Naive thymus-derived CD4-positive, alpha-beta T cell (primary cell): ENCODE data around the gene BICD1. TPM values are rescaled to one million over a fixed set of nuclear protein-coding genes. Genes with fewer than 3 reads are reported as not detected.
"Not testable (repeated sequence)": the region's sequence is repeated elsewhere in the genome, so short reads cannot be mapped to it uniquely, and the experiment has no call there.

Experiments used
- ATAC-seq: fragments of 150-1000 bp; cut with Tn5 transposase; 2 replicates; pipeline ENCODE4 v1.10.0; 2021; ENCODE audit warnings: mild to moderate bottlenecking, moderate library complexity
- CTCF ChIA-PET: fragments of 350-600 bp; sonication (Branson Sonifier 250); formaldehyde crosslinking; loops from one replicate; lab custom pipeline; 2021; ENCODE audit warnings: antibody characterized with exemption; lab: Charles Lee
- POLR2A ChIA-PET: fragments of 350-600 bp; sonication (Branson Sonifier 250); formaldehyde crosslinking; loops from one replicate; lab custom pipeline; 2021; ENCODE audit warnings: antibody characterized with exemption, inconsistent platforms; lab: Charles Lee
- DNase-seq, 9 donors: peaks; one replicate each; pipeline versions ENCODE4 v3.0.0 to v3.0.0-alpha.2; 2020 to 2022; ENCODE audit warnings: mixed read lengths in 1 of 9
- H3K27ac ChIP-seq: one replicate; pipeline ENCODE4 v1.7.0; 2013; ENCODE audit warnings: mild to moderate bottlenecking, low read depth, low read length, moderate library complexity
- H3K27me3 ChIP-seq, 2 donors: one replicate each; pipeline ENCODE4 v1.7.0; 2013; ENCODE audit warnings: low read length in 2 of 2, mild to moderate bottlenecking in 2 of 2, moderate library complexity in 2 of 2; ENCODE audit not compliant: control insufficient read depth in 2 of 2, insufficient read depth in 2 of 2
- H3K36me3 ChIP-seq, 3 experiments: 1 replicate in 2 of 3; 2 replicates in 1 of 3; pipeline ENCODE4 v1.7.0; 2013; ENCODE audit warnings: low read length in 3 of 3, mild to moderate bottlenecking in 3 of 3, moderate library complexity in 1 of 3; ENCODE audit not compliant: insufficient read depth in 3 of 3, control insufficient read depth in 2 of 3
- H3K4me1 ChIP-seq, 2 donors: one replicate each; pipeline ENCODE4 v1.7.0; 2013; ENCODE audit warnings: low read length in 2 of 2, mild to moderate bottlenecking in 2 of 2, moderate library complexity in 1 of 2; ENCODE audit not compliant: control insufficient read depth in 2 of 2, insufficient read depth in 2 of 2
- H3K4me3 ChIP-seq: 2 replicates; pipeline ENCODE4 v1.7.0; 2013; ENCODE audit warnings: mild to moderate bottlenecking, low read length
- H3K9me3 ChIP-seq, 3 experiments: 1 replicate in 2 of 3; 2 replicates in 1 of 3; pipeline ENCODE4 v1.7.0; 2013; ENCODE audit warnings: low read length in 3 of 3; ENCODE audit not compliant: control insufficient read depth in 2 of 3
- H3K27ac Mint-ChIP-seq, 9 donors: one replicate each; pipeline ENCODE4 v1.8.0; 2020 to 2022; ENCODE audit warnings: mixed read lengths in 9 of 9, mild to moderate bottlenecking in 8 of 9, moderate library complexity in 5 of 9, inconsistent platforms in 2 of 9
- H3K27me3 Mint-ChIP-seq, 5 donors: one replicate each; pipeline ENCODE4 v1.8.0; 2021 to 2022; ENCODE audit warnings: mixed read lengths in 5 of 5, mild to moderate bottlenecking in 1 of 5
- H3K36me3 Mint-ChIP-seq, 5 donors: one replicate each; pipeline ENCODE4 v1.8.0; 2020 to 2022; ENCODE audit warnings: mixed read lengths in 5 of 5, mild to moderate bottlenecking in 3 of 5, inconsistent platforms in 1 of 5
- H3K4me1 Mint-ChIP-seq, 7 donors: one replicate each; pipeline ENCODE4 v1.8.0; 2020 to 2022; ENCODE audit warnings: mixed read lengths in 7 of 7, mild to moderate bottlenecking in 3 of 7, inconsistent platforms in 1 of 7
- H3K4me3 Mint-ChIP-seq, 10 donors: one replicate each; pipeline ENCODE4 v1.8.0; 2020 to 2022; ENCODE audit warnings: mild to moderate bottlenecking in 10 of 10, mixed read lengths in 10 of 10, moderate library complexity in 6 of 10, inconsistent platforms in 2 of 10
- H3K9me3 Mint-ChIP-seq, 11 donors: one replicate each; pipeline ENCODE4 v1.8.0; 2020 to 2022; ENCODE audit warnings: mixed read lengths in 11 of 11, mild to moderate bottlenecking in 4 of 11, inconsistent platforms in 1 of 11, moderate library complexity in 1 of 11
- intact Hi-C, 2 donors: fragments of 100-400 bp; cut with micrococcal nuclease; formaldehyde crosslinking; loops; one replicate each; pipeline ENCODE4 v1.15.1; 2023
- polyA plus RNA-seq, 2 donors: library from polyadenylated mRNA; unstranded; fragments of 300-500 nt; fragmentation: Illumina TruSeq; gene quantifications; one replicate each; pipeline ENCODE4 v1.2.3, GENCODE V29; 2021
- total RNA-seq, 6 experiments: library from RNA in 5 of 6; stranded (reverse) in 5 of 6; gene quantifications; 1 replicate in 5 of 6; 2 replicates in 1 of 6; pipeline ENCODE4 v1.2.3 and lab custom pipeline; 2021 to 2026

The BICD1 gene
- total and polyA plus RNA-seq, 7 experiments from 2014 or later = 6.3 to 25.1 (median 17.4) TPM

DNA sequence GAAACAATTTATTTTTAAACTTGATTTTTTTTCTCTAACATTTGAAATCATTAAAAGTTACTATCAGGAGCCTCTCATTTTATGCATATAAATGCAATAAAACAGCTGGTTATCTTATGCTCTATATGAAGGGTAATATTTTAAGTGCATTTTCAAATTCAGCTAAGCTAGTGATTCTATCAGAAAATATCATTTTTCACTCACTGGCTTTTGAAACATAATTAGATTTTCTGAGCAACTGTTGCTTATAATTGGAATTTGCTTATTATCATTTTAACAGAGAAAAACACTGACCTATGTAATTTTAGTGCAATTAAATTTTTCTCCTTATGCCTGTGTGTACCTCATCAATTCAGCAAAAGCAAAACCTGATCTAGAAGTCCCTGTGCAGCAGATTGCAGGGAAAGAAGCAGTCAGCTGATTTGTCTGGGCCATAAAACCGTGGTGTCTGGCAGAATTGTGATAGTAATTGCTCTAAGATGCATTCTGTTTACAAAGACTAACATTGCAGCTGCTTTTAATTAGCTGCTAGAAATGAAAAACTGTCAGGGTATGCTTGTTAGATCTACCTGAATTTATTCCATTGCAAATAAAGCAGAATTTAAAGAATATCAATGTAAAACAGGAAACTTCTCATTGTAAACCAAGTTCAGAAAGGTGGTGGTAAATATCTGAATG, 75.0 kb downstream of the BICD1 start:
- Histone ChIP-seq H3K9me3 (no peaks in the 10 kb centered on the region), H3K4me3 (no peak overlapping the region), H3K36me3 (no peaks in the 10 kb centered on the region), H3K27me3 (no peaks in the 10 kb centered on the region), H3K4me1 (no peaks in the 10 kb centered on the region), H3K27ac (no peak overlapping the region)
- no peak for ATAC-seq
- no peak for DNase-seq
- Mint-ChIP-seq H3K27ac (no peak overlapping the region), H3K36me3 (peaks cover 0 to 22% (median 10%) of the 10 kb centered on the region in 5 donors), H3K4me3 (no peak overlapping the region), H3K4me1 (peaks cover 0 to 14% (median 0%) of the 10 kb centered on the region in 7 donors), H3K27me3 (no peaks in the 10 kb centered on the region), H3K9me3 (no peaks in the 10 kb centered on the region)
- CTCF ChIA-PET = no interaction called here
- POLR2A ChIA-PET = interaction anchor here (0.7 kb wide), 1 partner anchor 953 kb away, joined by 3 read pairs; no protein-coding TSS in a partner anchor
- intact Hi-C loops = no loop called here

DNA sequence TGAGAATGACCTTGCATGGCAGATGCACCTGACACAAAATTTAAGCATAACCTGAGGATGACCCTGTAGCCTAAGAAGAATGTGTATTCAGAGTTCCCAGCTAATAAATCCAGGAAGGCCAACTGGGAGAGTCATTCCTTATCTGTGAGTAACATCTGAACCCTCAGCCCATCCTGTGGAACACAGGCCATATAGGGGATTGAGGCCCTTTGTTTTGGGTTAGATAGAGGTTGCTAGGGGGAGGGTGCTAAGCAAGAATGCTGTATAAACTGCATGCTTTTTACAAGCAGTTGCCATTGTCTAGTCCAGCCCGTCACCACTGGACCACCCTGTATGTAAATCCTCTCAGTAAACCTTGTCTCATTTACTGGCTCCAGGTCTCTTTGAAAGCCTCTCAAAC, 77.0 kb downstream of the BICD1 start:
- DNase-seq (no peak), ATAC-seq (no peak)
- Mint-ChIP-seq H3K36me3 (peaks cover 0 to 30% (median 11%) of the 10 kb centered on the region in 5 donors), H3K9me3 (no peaks in the 10 kb centered on the region), H3K27ac (no peak overlapping the region), H3K4me1 (peaks cover 0 to 11% (median 0%) of the 10 kb centered on the region in 7 donors), H3K27me3 (no peaks in the 10 kb centered on the region), H3K4me3 (no peak overlapping the region)
- Histone ChIP-seq H3K36me3 (no peaks in the 10 kb centered on the region), H3K27ac (no peak overlapping the region), H3K27me3 (no peaks in the 10 kb centered on the region), H3K4me1 (no peaks in the 10 kb centered on the region), H3K9me3 (no peaks in the 10 kb centered on the region), H3K4me3 (no peak overlapping the region)
- intact Hi-C loops = no loop called here
- ChIA-PET CTCF (no interaction called here), POLR2A (no interaction called here)

DNA sequence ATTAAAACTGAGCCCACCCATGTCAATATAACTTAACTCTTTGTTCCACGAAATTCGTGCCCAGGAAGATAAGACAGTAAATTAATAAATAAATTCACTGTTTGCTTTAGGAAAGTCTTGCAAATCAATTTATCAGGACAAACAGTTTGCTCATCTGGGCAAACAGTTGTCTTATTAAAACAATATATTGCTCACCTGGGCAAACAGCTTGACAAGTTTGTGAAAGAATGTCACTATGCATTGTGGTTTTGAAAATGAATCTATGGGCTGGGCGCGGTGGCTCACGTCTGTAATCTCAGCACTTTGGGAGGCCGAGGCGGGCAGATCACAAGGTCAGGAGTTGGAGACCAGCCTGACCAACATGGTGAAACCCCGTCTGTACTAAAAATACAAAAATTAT, 80.5 kb downstream of the BICD1 start:
- H3K27ac Mint-ChIP-seq, POLR2A ChIA-PET: not testable (repeated sequence)

DNA sequence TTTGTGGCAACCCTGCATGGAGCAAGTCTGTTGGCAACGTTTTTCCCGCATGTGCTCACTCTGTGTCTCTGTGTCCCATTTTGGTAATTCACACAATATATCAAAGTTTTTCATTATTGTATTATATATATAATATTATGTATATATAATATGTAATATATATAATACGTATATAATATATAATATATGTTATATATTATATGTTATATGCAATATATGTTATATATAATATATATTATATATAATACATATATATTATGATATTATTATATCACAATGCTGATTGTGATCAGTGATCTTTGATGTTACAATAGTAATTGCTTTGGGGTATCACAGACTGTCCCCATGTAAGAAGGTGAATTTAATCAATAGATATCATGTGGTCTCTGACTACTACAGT, 84.8 kb downstream of the BICD1 start:
- POLR2A ChIA-PET = no interaction called here
- no peak overlapping the region for H3K4me3 ChIP-seq
- Mint-ChIP-seq H3K4me3 (no peak overlapping the region), H3K4me1 (peaks cover 0 to 3% (median 0%) of the 10 kb centered on the region in 7 donors), H3K9me3 (peaks cover 0 to 36% (median 15%) of the 10 kb centered on the region in 11 donors), H3K36me3 (peaks cover 20 to 48% (median 33%) of the 10 kb centered on the region in 5 donors), H3K27me3 (no peaks in the 10 kb centered on the region), H3K27ac (no peak overlapping the region)
- ATAC-seq (no peak), DNase-seq (no peak)
- no peaks in the 10 kb centered on the region for H3K36me3 ChIP-seq
- intact Hi-C loops = no loop called here
- CTCF ChIA-PET = no interaction called here
- no peaks in the 10 kb centered on the region for H3K27me3 ChIP-seq
- no peak overlapping the region for H3K27ac ChIP-seq
- H3K4me1 ChIP-seq = no peaks in the 10 kb centered on the region
- peaks cover 0 to 5% (median 0%) of the 10 kb centered on the region in 3 experiments for H3K9me3 ChIP-seq

More for the DNA sequence above, 80.5 kb downstream of the BICD1 start:
- H3K27ac ChIP-seq, H3K27me3 Mint-ChIP-seq, intact Hi-C loops, H3K9me3 Mint-ChIP-seq, CTCF ChIA-PET, H3K4me3 Mint-ChIP-seq, H3K36me3 ChIP-seq, H3K4me1 ChIP-seq, H3K4me3 ChIP-seq, ATAC-seq, H3K27me3 ChIP-seq, H3K9me3 ChIP-seq, H3K4me1 Mint-ChIP-seq, DNase-seq: not testable (repeated sequence)
- peaks cover 2 to 44% (median 25%) of the 10 kb centered on the region in 5 donors for H3K36me3 Mint-ChIP-seq

DNA sequence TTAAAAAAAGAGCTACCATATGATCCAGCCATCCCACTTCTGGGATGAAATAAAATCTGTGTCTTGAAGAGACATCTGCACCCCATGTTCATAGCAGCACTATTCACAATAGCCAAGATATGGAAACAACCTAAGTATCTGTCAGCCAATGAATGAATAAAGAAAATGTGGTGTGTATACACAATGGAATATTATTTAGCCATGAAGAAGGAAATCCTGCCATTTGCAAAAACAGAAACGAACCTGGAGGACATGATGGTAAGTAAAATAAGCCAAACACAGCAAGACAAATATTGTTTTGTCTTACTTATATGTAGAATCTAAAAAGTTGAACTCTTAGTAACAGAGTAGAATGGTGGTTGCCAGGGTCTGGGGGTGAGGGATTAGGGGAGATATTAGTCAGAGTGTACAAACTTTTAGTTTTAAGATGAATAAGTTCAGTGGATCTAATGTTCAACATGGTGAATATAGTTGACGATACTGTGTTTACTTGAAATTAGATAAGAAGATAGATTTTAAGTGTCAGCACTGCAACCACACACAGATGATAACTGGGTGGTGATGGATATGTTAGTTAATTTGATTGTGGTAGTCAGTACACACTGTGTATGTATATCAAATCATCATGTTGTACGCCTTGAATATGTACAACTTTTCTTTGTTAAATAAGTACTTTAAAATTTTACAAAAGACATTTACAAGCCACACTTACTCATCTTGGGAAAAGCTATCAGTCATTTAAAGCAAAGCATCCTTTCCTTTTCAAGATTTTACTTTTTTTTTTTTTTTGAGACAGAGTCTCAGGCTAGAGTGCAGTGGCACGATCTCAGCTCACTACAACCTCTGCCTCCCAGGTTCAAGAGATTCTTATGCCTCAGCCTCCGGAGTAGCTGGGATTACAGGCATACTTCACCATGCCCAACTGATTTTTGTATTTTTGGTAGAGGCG, 89.9 kb downstream of the BICD1 start:
- Mint-ChIP-seq H3K27ac (no peak overlapping the region), H3K36me3 (peaks cover 15 to 31% (median 20%) of the 10 kb centered on the region in 5 donors), H3K4me3 (no peak overlapping the region), H3K9me3 (peaks cover 0 to 35% (median 16%) of the 10 kb centered on the region in 11 donors), H3K27me3 (no peaks in the 10 kb centered on the region), H3K4me1 (peaks cover 0 to 4% (median 0%) of the 10 kb centered on the region in 7 donors)
- intact Hi-C loops = no loop called here
- H3K9me3 ChIP-seq = peaks cover 0 to 5% (median 0%) of the 10 kb centered on the region in 3 experiments
- ATAC-seq (no peak), DNase-seq (no peak)
- ChIA-PET CTCF (no interaction called here), POLR2A (no interaction called here)
- H3K4me3 ChIP-seq = no peak overlapping the region
- H3K27me3 ChIP-seq = no peaks in the 10 kb centered on the region
- no peaks in the 10 kb centered on the region for H3K4me1 ChIP-seq
- H3K36me3 ChIP-seq = no peaks in the 10 kb centered on the region
- no peak overlapping the region for H3K27ac ChIP-seq

DNA sequence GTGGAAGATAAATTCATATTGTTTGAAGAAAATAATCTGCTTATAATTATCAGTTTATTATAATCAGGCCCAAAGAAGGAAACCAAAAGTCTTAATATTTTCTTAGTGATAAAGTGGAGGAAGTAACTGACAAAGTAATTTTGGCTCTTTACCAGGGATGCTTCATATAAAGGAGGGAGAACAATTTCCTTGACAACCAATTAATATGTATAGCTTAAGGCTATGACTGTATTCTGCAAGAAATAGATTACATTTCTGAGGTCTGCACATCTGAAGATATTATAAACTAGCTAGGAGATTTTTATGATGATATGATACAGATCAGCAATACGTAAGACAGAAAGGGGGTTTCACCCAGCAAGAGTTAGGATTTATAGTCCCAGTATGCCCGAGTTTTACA, 90.8 kb downstream of the BICD1 start:
- Mint-ChIP-seq H3K9me3 (peaks cover 0 to 34% (median 16%) of the 10 kb centered on the region in 11 donors), H3K36me3 (peaks cover 10 to 31% (median 18%) of the 10 kb centered on the region in 5 donors), H3K27ac (no peak overlapping the region), H3K4me1 (peaks cover 0 to 4% (median 0%) of the 10 kb centered on the region in 7 donors), H3K27me3 (no peaks in the 10 kb centered on the region), H3K4me3 (no peak overlapping the region)
- ATAC-seq (no peak), DNase-seq (no peak)
- H3K9me3 ChIP-seq = peaks cover 0 to 5% (median 0%) of the 10 kb centered on the region in 3 experiments
- intact Hi-C loops = no loop called here
- no peak overlapping the region for H3K4me3 ChIP-seq
- no peaks in the 10 kb centered on the region for H3K36me3 ChIP-seq
- H3K27ac ChIP-seq = no peak overlapping the region
- H3K4me1 ChIP-seq = no peaks in the 10 kb centered on the region
- CTCF ChIA-PET = no interaction called here
- POLR2A ChIA-PET = no interaction called here
- no peaks in the 10 kb centered on the region for H3K27me3 ChIP-seq
